Kidney epithelial cell (primary cell): ENCODE data around the gene TAPT1. TPM values are rescaled to one million over a fixed set of nuclear protein-coding genes. Genes with fewer than 3 reads are reported as not detected.
A peak's percentile ranks its signal among the peaks of the same experiment; 100 is the strongest.

Experiments
- DNase-seq: peaks from one replicate; pipeline ENCODE4 v3.0.0-alpha.2; 2010; ENCODE audit warnings: low read depth
- H3K27me3 ChIP-seq: 2 replicates; pipeline ENCODE4 v1.6.0; 2011; ENCODE audit warnings: low read length; ENCODE audit not compliant: control insufficient read depth, insufficient read depth
- H3K36me3 ChIP-seq: 2 replicates; pipeline ENCODE4 v1.5.1; 2011; ENCODE audit warnings: low read length; ENCODE audit not compliant: control insufficient read depth, insufficient read depth
- H3K4me3 ChIP-seq: 2 replicates; pipeline ENCODE4 v1.5.1; 2011; ENCODE audit warnings: low read depth, mild to moderate bottlenecking, control low read depth, low read length
- CTCF ChIP-seq: IDR thresholded peaks from 2 replicates; pipeline ENCODE4 v1.5.1; 2011; ENCODE audit warnings: mild to moderate bottlenecking, moderate library complexity, low read length, control low read depth, inconsistent platforms; ENCODE audit not compliant: insufficient read depth, poor library complexity, severe bottlenecking
- total RNA-seq: library from RNA; depleted of rRNA; stranded (reverse); fragments of >200 nt; gene quantifications from 2 replicates; pipeline ENCODE4 v1.2.3, GENCODE V29; 2015

Gene TAPT1
- total RNA-seq, 1 donor from 2014 or later = 18.8 TPM

- DNase-seq = no peak
- no peak for TF ChIP-seq CTCF
- Histone ChIP-seq H3K36me3 (no peaks in the 10 kb centered on the region), H3K4me3 (peak overlapping the region; percentile 54), H3K27me3 (no peaks in the 10 kb centered on the region)
Observed at GRCh38 chr4:16225167-16225862, 956 bp downstream of the TAPT1 start.

GRCh38 chr4:16224264-16225166 lies 1.8 kb downstream of the TAPT1 start:
- Histone ChIP-seq H3K4me3 (peak overlapping the region; percentile 54), H3K27me3 (no peaks in the 10 kb centered on the region), H3K36me3 (no peaks in the 10 kb centered on the region)
- DNase-seq = no peak
- no peak for TF ChIP-seq CTCF

GRCh38 chr4:16222957-16223527 lies 3.2 kb downstream of the TAPT1 start:
- no peak for DNase-seq
- no peaks in the 10 kb centered on the region for H3K36me3 ChIP-seq
- TF ChIP-seq CTCF = no peak
- no peak overlapping the region for H3K4me3 ChIP-seq
- no peaks in the 10 kb centered on the region for H3K27me3 ChIP-seq

GRCh38 chr4:16218950-16219349 lies 7.3 kb downstream of the TAPT1 start:
- Histone ChIP-seq H3K4me3 (no peak overlapping the region), H3K36me3 (no peaks in the 10 kb centered on the region), H3K27me3 (no peaks in the 10 kb centered on the region)
- no peak for TF ChIP-seq CTCF
- DNase-seq = no peak

GRCh38 chr4:16217300-16218051 lies 8.8 kb downstream of the TAPT1 start:
- no peak for TF ChIP-seq CTCF
- Histone ChIP-seq H3K4me3 (no peak overlapping the region), H3K27me3 (no peaks in the 10 kb centered on the region), H3K36me3 (no peaks in the 10 kb centered on the region)
- DNase-seq = no peak
